Esophagus (tissue), 2 donors: ENCODE data around the gene ZFP62. TPM values are rescaled to one million over a fixed set of nuclear protein-coding genes. Genes with fewer than 3 reads are reported as not detected.
A peak's percentile ranks its signal among the peaks of the same experiment; 100 is the strongest.
"Not testable (repeated sequence)": the region's sequence is repeated elsewhere in the genome, so short reads cannot be mapped to it uniquely, and the experiment has no call there.

ENCODE experiments used
- H3K27ac ChIP-seq, 2 donors: one replicate each; pipeline ENCODE4 v1.5.1; 2013; ENCODE audit warnings: low read depth in 2 of 2, mild to moderate bottlenecking in 2 of 2, inconsistent platforms in 1 of 2, low read length in 1 of 2, moderate library complexity in 1 of 2
- H3K27me3 ChIP-seq, 2 donors: one replicate each; pipeline ENCODE4 v1.6.1; 2013; ENCODE audit warnings: low read length in 2 of 2, control low read depth in 1 of 2, mild to moderate bottlenecking in 1 of 2; ENCODE audit not compliant: insufficient read depth in 2 of 2, control insufficient read depth in 1 of 2
- H3K36me3 ChIP-seq, 2 donors: one replicate each; pipeline ENCODE4 v1.6.1; 2013; ENCODE audit warnings: low read length in 1 of 2; ENCODE audit not compliant: control insufficient read depth in 2 of 2, insufficient read depth in 2 of 2
- H3K4me1 ChIP-seq, 2 donors: one replicate each; pipeline ENCODE4 v1.6.1; 2013; ENCODE audit warnings: low read length in 1 of 2; ENCODE audit not compliant: control insufficient read depth in 2 of 2, insufficient read depth in 2 of 2
- H3K4me3 ChIP-seq, 2 donors: one replicate each; pipeline ENCODE4 v1.5.1; 2013; ENCODE audit warnings: low read length in 2 of 2, mild to moderate bottlenecking in 2 of 2, low read depth in 1 of 2, moderate library complexity in 1 of 2
- H3K9me3 ChIP-seq, 2 donors: one replicate each; pipeline ENCODE4 v1.6.1; 2013; ENCODE audit warnings: mild to moderate bottlenecking in 2 of 2, low read depth in 1 of 2, low read length in 1 of 2, moderate library complexity in 1 of 2; ENCODE audit not compliant: control insufficient read depth in 2 of 2, insufficient read depth in 1 of 2
- WGBS, 2 donors: extraction: QIAGEN DNeasy Blood & Tissue Kit; methylation state at CpG; one replicate each; pipeline ENCODE4 v1.1.7; 2013; 5-methylcytosine and 5-hydroxymethylcytosine counted together
- polyA plus RNA-seq, 2 donors: library from polyadenylated mRNA; stranded (reverse); fragments of 200-250 nt; gene quantifications; one replicate each; pipeline ENCODE4 v1.2.3, GENCODE V29; 2013
- donor health status: healthy with polysubstance abuse.
- donor health status: Bipolar disorder and iron deficiency.

ZFP62 gene
- polyA plus RNA-seq, 2 donors: 10.3 to 23.6 TPM

- H3K4me1 ChIP-seq, H3K36me3 ChIP-seq, H3K9me3 ChIP-seq, H3K27me3 ChIP-seq, H3K27ac ChIP-seq, H3K4me3 ChIP-seq: not testable (repeated sequence)
- 90 to 100% methylated on average over 1 of the region's 1 CpG for WGBS, 2 donors
These were observed 34.3 kb upstream of the ZFP62 start for GRCh38 chr5:180895330-180895729.

DNA sequence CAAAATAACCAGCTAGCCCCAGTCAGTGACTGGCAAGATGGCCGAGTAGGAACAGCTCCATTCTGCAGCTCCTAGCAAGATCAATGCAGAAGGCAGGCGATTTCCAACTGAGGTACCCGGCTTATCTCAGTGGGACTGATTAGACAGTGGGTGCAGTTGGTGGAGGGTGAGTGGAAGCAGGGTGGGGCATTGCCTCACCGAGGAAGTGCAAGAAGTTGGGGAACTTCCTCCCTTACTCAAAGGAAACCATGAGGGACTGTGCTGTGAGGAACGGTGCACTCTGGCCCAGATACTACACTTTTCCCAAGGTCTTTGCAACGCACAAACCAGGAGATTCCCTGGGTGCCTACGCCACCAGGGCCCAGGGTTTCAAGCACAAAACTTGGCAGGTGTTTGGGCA is 28.3 kb upstream of the ZFP62 start:
- H3K4me1 ChIP-seq: no peaks in the 10 kb centered on the region
- H3K27me3 ChIP-seq: peaks cover 0 to 4% of the 10 kb centered on the region in 2 donors
- H3K4me3 ChIP-seq: no peak overlapping the region
- 62 to 77% methylated on average over 7 of the region's 7 CpGs for WGBS, 2 donors
- no peak overlapping the region for H3K27ac ChIP-seq
- peaks cover 0 to 3% of the 10 kb centered on the region in 2 donors for H3K9me3 ChIP-seq
- no peaks in the 10 kb centered on the region for H3K36me3 ChIP-seq

- not testable (repeated sequence) for H3K36me3 ChIP-seq, H3K4me3 ChIP-seq, H3K27me3 ChIP-seq, H3K4me1 ChIP-seq, H3K9me3 ChIP-seq
- 55 to 56% methylated on average over 11 of the region's 11 CpGs for WGBS, 2 donors
- peak overlapping the region in 1 of 2 donors; percentile 13 for H3K27ac ChIP-seq
These were observed 24.9 kb upstream of the ZFP62 start for GRCh38 chr5:180885845-180886529.

GRCh38 chr5:180875860-180876426 is 14.9 kb upstream of the ZFP62 start:
- no peak overlapping the region for H3K27ac ChIP-seq
- no peaks in the 10 kb centered on the region for H3K36me3 ChIP-seq
- no peaks in the 10 kb centered on the region for H3K27me3 ChIP-seq
- peaks cover 0 to 10% of the 10 kb centered on the region in 2 donors for H3K4me1 ChIP-seq
- WGBS, 2 donors: 67 to 72% methylated on average over 10 of the region's 10 CpGs
- no peaks in the 10 kb centered on the region for H3K9me3 ChIP-seq
- no peak overlapping the region for H3K4me3 ChIP-seq

DNA sequence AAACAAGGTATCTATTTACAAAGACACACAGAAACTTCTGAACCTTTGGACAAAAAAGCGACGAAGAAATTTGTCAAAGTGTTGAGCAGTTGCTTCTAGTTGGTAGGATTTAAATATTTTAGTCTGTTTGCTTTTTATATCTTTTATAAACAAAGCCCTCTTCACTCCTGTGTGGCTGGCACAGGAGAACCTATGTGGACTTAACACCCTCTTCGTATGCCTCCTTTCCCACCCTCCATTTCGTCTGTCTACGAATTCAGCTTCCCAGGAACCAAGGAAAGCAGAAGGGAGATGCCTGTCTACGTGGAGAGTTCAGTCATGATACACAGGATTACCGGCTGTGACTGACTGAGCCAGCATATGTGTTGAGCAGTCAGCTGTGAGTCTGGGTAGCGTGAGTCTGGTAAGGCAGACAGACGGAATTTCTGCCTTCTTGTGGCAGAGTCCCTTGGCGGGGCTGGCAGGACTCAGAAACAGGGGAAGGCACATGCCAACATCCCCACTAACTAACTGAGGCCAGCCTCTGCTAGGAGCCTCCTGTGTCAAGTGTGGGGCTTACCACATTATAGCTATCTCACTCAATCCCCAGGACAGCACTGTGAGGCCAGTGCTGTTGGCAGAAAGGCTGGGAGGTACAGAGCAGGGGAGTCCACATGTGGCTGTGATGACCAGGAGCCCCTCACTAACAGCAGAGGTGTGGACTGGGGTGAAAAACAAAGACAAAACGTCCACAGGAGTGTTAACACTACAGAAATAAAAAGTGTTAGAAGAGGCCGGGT is 13.9 kb upstream of the ZFP62 start:
- no peaks in the 10 kb centered on the region for H3K36me3 ChIP-seq
- H3K4me1 ChIP-seq: peaks cover 0 to 17% of the 10 kb centered on the region in 2 donors
- H3K27ac ChIP-seq: peak overlapping the region in 1 of 2 donors; percentile 44
- H3K9me3 ChIP-seq: no peaks in the 10 kb centered on the region
- no peak overlapping the region for H3K4me3 ChIP-seq
- H3K27me3 ChIP-seq: no peaks in the 10 kb centered on the region
- 75 to 85% methylated on average over 12 of the region's 12 CpGs for WGBS, 2 donors

GRCh38 chr5:180873615-180874520 is 12.8 kb upstream of the ZFP62 start:
- 59% methylated on average over 13 of the region's 13 CpGs for WGBS, 2 donors
- Histone ChIP-seq H3K27me3 (no peaks in the 10 kb centered on the region), H3K27ac (peak overlapping the region; percentile 2 to 82), H3K4me3 (no peak overlapping the region), H3K4me1 (peaks cover 0 to 17% of the 10 kb centered on the region in 2 donors), H3K9me3 (no peaks in the 10 kb centered on the region), H3K36me3 (no peaks in the 10 kb centered on the region)

DNA sequence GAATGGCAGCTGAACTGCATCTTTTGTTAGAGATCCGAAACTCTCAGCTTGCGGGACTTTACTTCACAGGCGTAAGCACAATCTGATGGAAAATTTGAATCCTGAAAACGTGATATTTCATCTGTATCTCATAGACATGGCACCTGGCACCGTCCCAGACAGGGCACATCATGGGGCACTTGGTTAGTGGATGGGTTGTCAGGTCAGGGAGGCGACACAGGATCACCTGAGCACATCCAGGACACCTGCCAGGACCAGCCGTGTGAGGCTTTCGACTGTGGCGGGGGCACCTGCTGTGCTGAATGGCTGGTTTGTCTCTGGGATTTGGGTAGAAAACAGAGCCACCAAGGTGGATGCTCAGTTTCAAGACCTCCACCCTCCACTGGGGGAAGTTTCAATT is 11.3 kb upstream of the ZFP62 start:
- H3K9me3 ChIP-seq: no peaks in the 10 kb centered on the region
- H3K4me1 ChIP-seq: peaks cover 0 to 17% of the 10 kb centered on the region in 2 donors
- no peak overlapping the region for H3K27ac ChIP-seq
- H3K27me3 ChIP-seq: no peaks in the 10 kb centered on the region
- no peak overlapping the region for H3K4me3 ChIP-seq
- WGBS, 2 donors: 81 to 83% methylated on average over 9 of the region's 9 CpGs
- no peaks in the 10 kb centered on the region for H3K36me3 ChIP-seq

DNA sequence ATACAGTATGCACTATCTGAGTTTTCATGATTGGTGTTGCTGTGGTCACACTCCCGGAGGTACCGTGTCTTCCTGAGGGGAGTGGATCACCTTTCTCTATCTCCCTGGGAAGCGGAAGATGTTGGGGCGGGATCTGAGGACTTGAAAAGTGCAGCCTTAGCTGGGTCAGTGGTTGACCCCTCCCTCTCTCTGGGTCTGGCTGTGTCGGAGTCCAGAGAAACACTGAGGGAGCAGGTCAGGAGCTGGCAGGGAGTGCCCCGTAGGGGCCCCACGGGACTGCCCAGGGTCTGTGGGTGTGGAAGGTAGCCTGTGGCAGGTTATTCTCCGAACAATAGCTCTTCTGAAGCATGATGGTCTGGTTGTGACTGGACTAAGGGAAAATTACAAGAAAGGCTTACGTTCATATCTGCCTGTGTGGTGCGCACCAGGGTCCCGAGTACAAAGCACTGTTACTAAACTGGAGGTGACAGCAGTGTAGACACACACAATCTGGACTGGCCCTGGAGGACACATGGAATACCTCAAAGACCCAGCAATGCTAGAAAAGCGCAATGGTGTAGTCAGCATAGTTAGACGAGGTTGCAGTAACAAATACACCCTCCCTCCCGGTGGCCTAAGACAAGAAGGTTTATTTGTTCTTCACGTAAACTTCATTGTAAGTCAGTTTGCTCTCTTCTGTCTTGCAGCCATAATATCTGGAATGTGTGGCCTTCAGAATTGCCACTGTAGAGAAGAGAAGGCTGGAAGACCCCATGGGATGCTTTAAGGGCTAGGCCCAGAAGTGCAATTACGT is 9.4 kb upstream of the ZFP62 start:
- WGBS, 2 donors: 76 to 80% methylated on average over 16 of the region's 16 CpGs
- peak overlapping the region; percentile 20 to 78 for H3K27ac ChIP-seq
- no peak overlapping the region for H3K4me3 ChIP-seq

More for the DNA sequence above, 9.4 kb upstream of the ZFP62 start:
- Histone ChIP-seq H3K4me1 (peaks cover 0 to 17% of the 10 kb centered on the region in 2 donors), H3K36me3 (no peaks in the 10 kb centered on the region), H3K9me3 (no peaks in the 10 kb centered on the region), H3K27me3 (no peaks in the 10 kb centered on the region)
